Large intestine (tissue), 3 donors: ENCODE measurements around the gene MAP3K12. TPM values are rescaled to one million over a fixed set of nuclear protein-coding genes. Genes with fewer than 3 reads are reported as not detected.

ENCODE experiments used
- DNase-seq, 2 donors: peaks; one replicate each; pipeline versions ENCODE4 v3.0.0 to v3.0.0-alpha.2; 2013
- H3K27ac ChIP-seq: one replicate; pipeline ENCODE4 v1.5.1; 2013; ENCODE audit warnings: low read length
- H3K27me3 ChIP-seq: 2 replicates; pipeline ENCODE4 v1.6.1; 2013; ENCODE audit warnings: low read length; ENCODE audit not compliant: control insufficient read depth, insufficient read depth
- H3K36me3 ChIP-seq: 2 replicates; pipeline ENCODE4 v1.6.1; 2013; ENCODE audit warnings: low read length; ENCODE audit not compliant: control insufficient read depth, insufficient read depth
- H3K4me1 ChIP-seq: one replicate; pipeline ENCODE4 v1.6.1; 2013; ENCODE audit warnings: low read length; ENCODE audit not compliant: control insufficient read depth, insufficient read depth
- H3K4me3 ChIP-seq: one replicate; pipeline ENCODE4 v1.5.1; 2013; ENCODE audit warnings: low read length
- H3K9me3 ChIP-seq: one replicate; pipeline ENCODE4 v1.6.1; 2013; ENCODE audit warnings: mild to moderate bottlenecking, low read depth, low read length, moderate library complexity; ENCODE audit not compliant: control insufficient read depth
- WGBS: methylation state at CpG from one replicate; pipeline ENCODE4 v1.1.5; 2013; ENCODE audit warnings: low lambda C conversion rate; ENCODE audit not compliant: insufficient coverage; 5-methylcytosine and 5-hydroxymethylcytosine counted together
- polyA plus RNA-seq: library from polyadenylated mRNA; unstranded; fragments of 120-200 nt; gene quantifications from one replicate; pipeline ENCODE4 v1.2.1, GENCODE V29; 2013

MAP3K12 gene
- polyA plus RNA-seq, 1 donor, result 13.7 TPM

DNA sequence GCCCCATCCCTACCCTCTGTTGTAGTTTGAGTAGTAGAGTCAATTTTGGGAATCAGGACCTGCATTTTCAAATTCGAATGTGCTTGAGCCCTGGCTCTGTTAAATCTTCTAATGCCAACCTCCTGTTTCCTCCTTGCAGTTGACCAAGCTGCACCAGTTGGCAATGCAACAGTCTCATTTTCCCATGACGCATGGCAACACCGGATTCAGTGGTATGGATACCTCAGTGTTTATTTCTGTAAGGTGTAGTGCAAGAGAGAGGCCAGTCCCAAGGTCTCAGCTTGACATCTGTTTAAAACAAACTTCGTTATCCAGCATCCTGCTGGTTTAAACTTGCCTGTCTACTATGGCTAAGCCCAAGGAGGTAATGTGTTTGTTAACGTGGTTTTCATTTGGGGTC, 32.2 kb downstream of the MAP3K12 start:
- Histone ChIP-seq H3K36me3 (peaks cover 96% of the 10 kb centered on the region), H3K4me1 (no peaks in the 10 kb centered on the region), H3K27ac (no peak overlapping the region), H3K4me3 (no peak overlapping the region), H3K9me3 (no peaks in the 10 kb centered on the region), H3K27me3 (no peaks in the 10 kb centered on the region)
- no CpG with 5 or more reads among the region's 5 CpGs for WGBS
- no peak for DNase-seq

DNA sequence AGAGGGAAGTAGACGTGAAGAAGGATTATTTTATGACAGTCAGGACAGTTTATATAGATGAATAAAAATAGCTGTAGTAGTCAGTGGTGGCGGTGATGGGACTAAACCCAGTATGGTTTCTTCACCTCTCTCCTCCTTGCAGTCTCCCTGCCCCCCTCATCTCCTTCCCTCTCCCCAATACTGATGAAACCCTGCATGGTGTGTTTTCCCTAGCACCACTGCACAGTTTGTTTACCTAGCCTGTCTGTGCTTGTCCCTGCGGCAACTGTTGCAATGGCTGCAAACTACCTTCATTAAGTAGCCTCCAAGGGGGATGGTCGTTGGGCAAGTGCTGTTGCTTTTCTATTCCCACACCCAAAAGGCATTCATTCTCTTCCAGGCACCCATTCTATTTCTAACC, 32.6 kb downstream of the MAP3K12 start:
- Histone ChIP-seq H3K27me3 (no peaks in the 10 kb centered on the region), H3K9me3 (no peaks in the 10 kb centered on the region), H3K4me3 (no peak overlapping the region), H3K36me3 (peaks cover 95% of the 10 kb centered on the region), H3K4me1 (no peaks in the 10 kb centered on the region), H3K27ac (no peak overlapping the region)
- DNase-seq, result no peak
- WGBS, result 100% methylated on average over 1 of the region's 4 CpGs

DNA sequence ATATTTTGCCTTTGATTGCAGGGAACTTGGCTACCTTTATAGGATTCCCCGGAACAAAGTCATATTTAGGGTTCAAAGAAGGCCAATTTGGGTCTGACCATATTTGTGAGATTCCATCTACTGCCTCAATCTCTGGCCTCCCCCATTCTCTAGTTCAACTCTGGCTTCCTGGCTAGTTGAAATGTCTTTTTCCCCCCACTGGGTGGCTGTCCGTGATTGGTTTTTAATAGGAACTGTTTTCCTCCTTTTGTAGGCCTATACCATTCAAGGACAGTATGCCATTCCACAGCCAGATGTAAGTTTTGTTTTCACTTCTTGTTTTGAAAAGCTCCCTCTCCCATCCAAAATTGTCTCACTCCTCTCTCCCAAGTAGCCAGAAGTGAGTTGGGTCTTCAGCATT, 33.6 kb downstream of the MAP3K12 start:
- Histone ChIP-seq H3K27me3 (no peaks in the 10 kb centered on the region), H3K4me3 (no peak overlapping the region), H3K9me3 (no peaks in the 10 kb centered on the region), H3K27ac (no peak overlapping the region), H3K36me3 (peaks cover 96% of the 10 kb centered on the region), H3K4me1 (no peaks in the 10 kb centered on the region)
- no CpG with 5 or more reads among the region's 2 CpGs for WGBS
- no peak for DNase-seq

DNA sequence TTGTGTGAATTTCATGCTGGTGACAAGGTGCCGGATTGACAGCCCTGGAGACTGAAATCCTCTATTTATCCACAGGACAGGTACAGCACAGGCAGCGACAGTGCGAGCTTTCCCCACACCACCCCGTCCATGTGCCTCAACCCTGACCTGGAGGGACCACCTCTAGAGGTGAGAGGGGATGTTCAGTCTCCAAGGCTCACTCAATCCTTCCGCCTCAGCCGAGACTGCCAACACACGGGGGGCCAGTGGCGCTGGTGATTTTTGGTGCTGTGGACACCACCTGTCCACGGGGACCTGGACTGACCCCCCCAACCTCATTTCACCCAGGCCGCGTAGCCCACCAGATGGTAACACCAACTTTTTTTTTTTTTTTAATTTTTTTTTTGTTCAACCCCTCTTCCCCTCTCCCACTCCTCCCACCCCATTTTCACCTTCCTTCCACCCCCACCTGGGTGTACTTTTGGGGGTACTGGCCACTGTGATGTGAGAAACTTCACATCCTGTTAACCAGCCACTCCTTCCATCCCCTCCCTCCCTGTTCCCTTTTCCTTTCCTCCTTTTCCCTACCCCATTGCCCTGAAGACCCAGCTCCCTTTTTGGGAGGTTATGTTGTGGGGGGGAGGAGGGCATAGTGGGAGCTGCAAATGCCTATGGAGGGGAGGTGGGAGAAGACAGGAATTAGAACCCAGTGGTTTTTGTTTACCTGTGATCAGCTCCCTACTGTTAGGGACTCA, 34.4 kb downstream of the MAP3K12 start:
- no peak overlapping the region for H3K27ac ChIP-seq

DNA sequence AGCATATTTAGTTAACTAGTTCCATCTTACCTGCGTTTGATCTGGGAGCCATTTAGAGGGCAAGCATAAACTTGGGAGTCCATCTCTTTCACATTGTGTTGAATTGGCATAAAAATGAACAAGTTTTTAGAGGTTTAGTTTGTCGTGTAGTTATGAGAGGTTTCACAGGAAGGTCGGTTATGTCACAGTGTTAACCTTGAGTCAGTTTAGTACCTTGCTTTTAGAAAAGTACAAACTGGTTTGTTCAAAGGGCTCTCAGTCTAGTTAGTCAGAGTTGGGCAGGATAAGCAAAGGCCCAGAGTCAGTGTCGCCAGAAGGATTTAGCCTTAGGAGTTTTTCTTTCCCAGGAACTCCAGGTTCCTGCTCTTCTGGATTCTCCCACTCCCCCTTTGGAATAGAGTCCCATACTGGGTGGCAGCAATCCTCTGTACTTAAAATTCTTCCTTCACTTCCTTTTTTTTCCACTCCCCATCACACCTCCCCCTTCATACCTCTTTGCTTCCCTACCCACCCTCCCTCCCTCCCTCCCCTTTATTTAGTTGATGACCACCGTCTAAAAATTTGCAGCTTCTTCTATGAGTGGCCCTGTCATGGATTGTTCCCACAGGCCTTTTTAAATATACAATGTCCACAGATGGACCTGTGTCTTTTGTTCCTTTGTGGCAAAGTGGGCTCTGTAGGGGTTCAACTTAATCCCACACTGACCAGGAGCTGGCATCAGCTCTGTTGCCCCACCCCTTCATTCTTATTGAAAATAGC, 35.3 kb downstream of the MAP3K12 start:
- WGBS, result 90% methylated on average over 2 of the region's 5 CpGs
- no peak for DNase-seq
- Histone ChIP-seq H3K9me3 (no peaks in the 10 kb centered on the region), H3K27me3 (no peaks in the 10 kb centered on the region), H3K36me3 (peaks cover 96% of the 10 kb centered on the region), H3K4me3 (no peak overlapping the region), H3K27ac (no peak overlapping the region), H3K4me1 (no peaks in the 10 kb centered on the region)

More for the DNA sequence above, 34.4 kb downstream of the MAP3K12 start:
- WGBS, result 75% methylated on average over 3 of the region's 11 CpGs
- DNase-seq, result no peak
- Histone ChIP-seq H3K4me3 (no peak overlapping the region), H3K36me3 (peaks cover 96% of the 10 kb centered on the region), H3K4me1 (no peaks in the 10 kb centered on the region), H3K27me3 (no peaks in the 10 kb centered on the region), H3K9me3 (no peaks in the 10 kb centered on the region)

DNA sequence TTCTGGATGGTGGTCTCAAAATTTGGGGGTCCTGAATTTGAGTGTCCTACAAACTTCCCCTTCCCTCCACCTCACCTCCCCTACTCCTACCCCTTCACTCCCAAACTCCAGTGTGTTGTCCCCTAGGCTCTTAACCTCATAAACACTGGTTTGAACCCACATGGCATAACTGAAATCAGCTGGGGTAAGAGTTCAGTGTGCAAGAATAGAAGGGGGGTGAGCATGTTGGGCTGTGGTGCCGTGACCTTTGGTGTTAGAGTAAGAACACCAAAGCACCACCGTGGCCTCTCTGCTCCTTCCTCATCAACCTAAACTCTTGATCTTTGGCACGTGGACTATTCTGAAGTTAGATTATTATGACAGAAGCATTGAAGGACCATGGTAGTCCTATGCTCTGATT, 36.3 kb downstream of the MAP3K12 start:
- H3K27me3 ChIP-seq, result no peaks in the 10 kb centered on the region
- H3K4me1 ChIP-seq, result no peaks in the 10 kb centered on the region
- no peak overlapping the region for H3K4me3 ChIP-seq
- no peak overlapping the region for H3K27ac ChIP-seq
- H3K9me3 ChIP-seq, result no peaks in the 10 kb centered on the region
- H3K36me3 ChIP-seq, result peaks cover 96% of the 10 kb centered on the region
- DNase-seq, result no peak
- WGBS, result no CpG with 5 or more reads among the region's 3 CpGs

DNA sequence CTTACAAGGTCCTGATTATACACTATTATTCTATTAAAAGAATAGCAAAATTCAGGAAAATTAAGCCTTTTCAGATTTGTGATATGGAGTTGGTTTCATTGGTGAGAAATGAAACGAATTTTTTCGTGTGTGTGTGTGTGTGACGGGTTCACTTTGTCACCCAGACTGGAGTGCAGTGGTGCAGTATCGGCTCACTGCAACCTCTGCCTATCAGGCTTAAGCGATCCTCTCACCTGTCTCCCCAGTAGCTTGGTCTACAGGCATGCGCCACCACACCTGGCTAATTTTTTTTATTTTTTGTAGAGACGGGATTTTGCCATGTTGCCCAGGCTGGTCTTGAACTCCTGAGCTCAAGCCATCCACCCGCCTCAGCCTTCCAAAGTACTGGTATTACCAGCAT, 37.7 kb downstream of the MAP3K12 start:
- H3K4me1 ChIP-seq, result no peaks in the 10 kb centered on the region
- H3K36me3 ChIP-seq, result peaks cover 96% of the 10 kb centered on the region
- H3K4me3 ChIP-seq, result no peak overlapping the region
- no peaks in the 10 kb centered on the region for H3K9me3 ChIP-seq
- no CpG with 5 or more reads among the region's 8 CpGs for WGBS
- H3K27ac ChIP-seq, result no peak overlapping the region
- DNase-seq, result no peak
- H3K27me3 ChIP-seq, result no peaks in the 10 kb centered on the region

DNA sequence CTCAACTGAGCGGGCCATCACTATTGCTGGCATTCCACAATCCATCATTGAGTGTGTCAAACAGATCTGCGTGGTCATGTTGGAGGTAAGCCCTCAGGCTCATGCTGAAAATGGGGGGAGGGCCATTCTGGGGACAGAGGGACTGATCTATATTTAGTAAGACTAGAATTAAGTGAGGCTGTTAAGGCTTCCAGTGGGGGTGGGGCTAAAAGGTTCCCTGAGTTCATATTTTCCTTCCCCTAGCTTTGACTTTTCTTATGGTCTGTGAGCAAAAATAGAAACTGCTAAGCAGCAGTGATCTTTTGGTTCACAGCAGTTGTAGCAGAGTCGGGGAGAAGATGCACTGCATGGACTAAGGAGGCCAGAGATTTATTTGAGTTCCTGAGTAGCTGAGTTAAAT, 38.2 kb downstream of the MAP3K12 start:
- H3K4me1 ChIP-seq, result no peaks in the 10 kb centered on the region

DNA sequence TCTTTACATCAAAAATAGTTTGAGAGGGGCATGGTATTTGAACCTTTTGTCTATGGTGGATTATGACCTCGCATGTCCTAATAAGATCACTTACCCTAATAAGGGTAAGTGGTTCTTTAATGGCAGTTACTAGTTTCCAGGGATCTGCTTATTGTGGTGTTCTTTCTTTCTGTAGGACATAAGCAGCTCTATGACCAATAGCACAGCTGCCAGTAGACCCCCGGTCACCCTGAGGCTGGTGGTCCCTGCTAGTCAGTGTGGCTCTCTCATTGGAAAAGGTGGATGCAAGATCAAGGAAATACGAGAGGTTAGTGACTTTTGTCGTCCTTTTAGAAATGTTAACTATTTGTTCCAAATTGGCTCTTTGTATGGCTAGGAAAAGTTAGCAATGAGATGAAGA, 40.2 kb downstream of the MAP3K12 start:
- no CpG with 5 or more reads among the region's 4 CpGs for whole genome bisulfite sequencing
- Histone ChIP-seq H3K9me3 (no peaks in the 10 kb centered on the region), H3K4me1 (peaks cover 4% of the 10 kb centered on the region), H3K36me3 (peaks cover 95% of the 10 kb centered on the region), H3K27me3 (no peaks in the 10 kb centered on the region), H3K27ac (no peak overlapping the region), H3K4me3 (no peak overlapping the region)
- no peak for DNase-seq

More for the DNA sequence above, 38.2 kb downstream of the MAP3K12 start:
- Histone ChIP-seq H3K4me3 (no peak overlapping the region), H3K9me3 (no peaks in the 10 kb centered on the region), H3K36me3 (peaks cover 96% of the 10 kb centered on the region), H3K27me3 (no peaks in the 10 kb centered on the region), H3K27ac (no peak overlapping the region)
- DNase-seq, result no peak
- WGBS, result no CpG with 5 or more reads among the region's 3 CpGs

DNA sequence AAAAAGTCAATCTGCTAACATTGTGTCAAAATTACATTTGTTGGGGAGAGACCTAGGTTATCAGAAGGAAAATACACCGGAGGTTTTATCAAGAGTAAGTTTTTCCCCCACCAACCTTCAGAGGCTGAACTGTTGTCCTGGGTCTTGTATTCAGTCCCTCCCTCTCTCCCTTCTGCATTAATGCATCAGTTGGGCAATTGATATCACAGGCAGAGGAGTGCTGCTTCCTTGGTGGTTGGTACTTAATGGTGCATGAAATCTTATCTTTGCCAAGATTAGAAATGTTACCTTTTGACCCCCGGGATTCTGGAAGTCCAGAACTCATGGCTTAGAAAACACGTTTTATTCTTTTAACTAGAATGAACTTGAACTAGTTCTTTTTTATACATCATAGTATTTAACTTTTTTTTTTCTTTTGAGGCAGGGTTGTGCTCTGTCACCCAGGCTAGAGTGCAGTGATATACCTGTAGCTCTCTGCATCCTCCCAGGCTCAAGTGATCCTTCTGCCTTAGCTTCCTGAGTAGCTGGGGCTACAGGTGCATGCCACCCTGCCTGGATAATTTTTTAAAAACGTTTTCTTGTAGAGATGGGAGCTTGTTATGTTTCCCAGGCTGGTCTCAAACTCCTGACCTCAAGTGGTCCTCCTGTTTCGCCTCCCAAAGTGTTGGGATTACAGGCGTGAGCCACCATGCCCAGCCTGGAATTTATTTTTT, 42.4 kb downstream of the MAP3K12 start:
- no peak overlapping the region for H3K27ac ChIP-seq
- DNase-seq, result no peak
- peaks cover 7% of the 10 kb centered on the region for H3K4me1 ChIP-seq
- peaks cover 74% of the 10 kb centered on the region for H3K36me3 ChIP-seq
- WGBS, result 61% methylated on average over 3 of the region's 6 CpGs
- H3K27me3 ChIP-seq, result no peaks in the 10 kb centered on the region
- no peaks in the 10 kb centered on the region for H3K9me3 ChIP-seq
- no peak overlapping the region for H3K4me3 ChIP-seq
